Activated T-cell treated with anti-CD3 and anti-CD28 coated beads, Interleukin-2, amount 50 U/mL, for 24 hours (primary cell): ENCODE data around the gene DDI1.

Experiments used
- DNase-seq: peaks from one replicate; pipeline ENCODE4 v3.0.0-alpha.2; 2020
- H3K27ac Mint-ChIP-seq: 2 replicates; pipeline ENCODE4 v1.8.0; 2020; ENCODE audit warnings: mild to moderate bottlenecking, mixed read lengths
- H3K27me3 Mint-ChIP-seq: 2 replicates; pipeline ENCODE4 v1.8.0; 2020; ENCODE audit warnings: mixed read lengths
- H3K36me3 Mint-ChIP-seq: 2 replicates; pipeline ENCODE4 v1.8.0; 2020; ENCODE audit warnings: low read depth, mixed read lengths
- H3K4me1 Mint-ChIP-seq: 2 replicates; pipeline ENCODE4 v1.8.0; 2020; ENCODE audit warnings: low read depth, mixed read lengths
- H3K4me3 Mint-ChIP-seq: 2 replicates; pipeline ENCODE4 v1.8.0; 2020; ENCODE audit warnings: mild to moderate bottlenecking, moderate library complexity, mixed read lengths
- H3K9me3 Mint-ChIP-seq: 2 replicates; pipeline ENCODE4 v1.8.0; 2020; ENCODE audit warnings: mixed read lengths

DDI1 gene

GRCh38 chr11:104036588-104036987 is at the start of gene DDI1:
DDI1 (plus strand) TSS chr11:104036640; CDS start chr11:104036823, 183 bp downstream.
- Mint-ChIP-seq H3K27ac (no peak within 1 kb of the TSS), H3K36me3 (no peaks in the 10 kb centered on the region), H3K27me3 (no peaks in the 10 kb centered on the region), H3K9me3 (no peaks in the 10 kb centered on the region), H3K4me3 (no peak within 1 kb of the TSS), H3K4me1 (no peaks in the 10 kb centered on the region)
- DNase-seq: no peak

- Mint-ChIP-seq H3K27ac (no peak overlapping the region), H3K4me1 (no peaks in the 10 kb centered on the region), H3K36me3 (no peaks in the 10 kb centered on the region), H3K4me3 (no peak overlapping the region), H3K9me3 (no peaks in the 10 kb centered on the region), H3K27me3 (no peaks in the 10 kb centered on the region)
- DNase-seq: no peak
Observed at GRCh38 chr11:103987629-103988594, 48.5 kb upstream of the DDI1 start.

GRCh38 chr11:103988595-103988969 is 47.9 kb upstream of the DDI1 start:
- no peaks in the 10 kb centered on the region for H3K9me3 Mint-ChIP-seq
- H3K27ac Mint-ChIP-seq: no peak overlapping the region
- no peaks in the 10 kb centered on the region for H3K4me1 Mint-ChIP-seq
- no peaks in the 10 kb centered on the region for H3K36me3 Mint-ChIP-seq
- no peak for DNase-seq
- H3K27me3 Mint-ChIP-seq: no peaks in the 10 kb centered on the region
- H3K4me3 Mint-ChIP-seq: no peak overlapping the region

GRCh38 chr11:103993507-103993906 is 42.9 kb upstream of the DDI1 start:
- no peak overlapping the region for H3K4me3 Mint-ChIP-seq
- no peak for DNase-seq
- no peaks in the 10 kb centered on the region for H3K4me1 Mint-ChIP-seq
- H3K9me3 Mint-ChIP-seq: no peaks in the 10 kb centered on the region
- H3K36me3 Mint-ChIP-seq: no peaks in the 10 kb centered on the region
- H3K27me3 Mint-ChIP-seq: no peaks in the 10 kb centered on the region
- H3K27ac Mint-ChIP-seq: no peak overlapping the region

GRCh38 chr11:103994094-103994493 is 42.3 kb upstream of the DDI1 start:
- Mint-ChIP-seq H3K4me1 (no peaks in the 10 kb centered on the region), H3K27ac (no peak overlapping the region), H3K9me3 (no peaks in the 10 kb centered on the region), H3K27me3 (no peaks in the 10 kb centered on the region), H3K36me3 (no peaks in the 10 kb centered on the region), H3K4me3 (no peak overlapping the region)
- no peak for DNase-seq

- no peak for DNase-seq
- Mint-ChIP-seq H3K4me1 (no peaks in the 10 kb centered on the region), H3K27me3 (no peaks in the 10 kb centered on the region), H3K4me3 (no peak overlapping the region), H3K27ac (no peak overlapping the region), H3K36me3 (no peaks in the 10 kb centered on the region), H3K9me3 (no peaks in the 10 kb centered on the region)
Observed at GRCh38 chr11:103994518-103994917, 41.9 kb upstream of the DDI1 start.

- Mint-ChIP-seq H3K4me3 (no peak overlapping the region), H3K27ac (no peak overlapping the region), H3K36me3 (no peaks in the 10 kb centered on the region), H3K27me3 (no peaks in the 10 kb centered on the region), H3K4me1 (no peaks in the 10 kb centered on the region), H3K9me3 (no peaks in the 10 kb centered on the region)
- no peak for DNase-seq
Observed at GRCh38 chr11:103995896-103996295, 40.5 kb upstream of the DDI1 start.

GRCh38 chr11:103997082-103997481 is 39.4 kb upstream of the DDI1 start:
- Mint-ChIP-seq H3K27ac (no peak overlapping the region), H3K9me3 (no peaks in the 10 kb centered on the region)
- no peak for DNase-seq

GRCh38 chr11:103998826-103999508 is 37.5 kb upstream of the DDI1 start:
- H3K4me1 Mint-ChIP-seq: no peaks in the 10 kb centered on the region
- no peaks in the 10 kb centered on the region for H3K27me3 Mint-ChIP-seq
- H3K27ac Mint-ChIP-seq: no peak overlapping the region
- DNase-seq: no peak
- no peak overlapping the region for H3K4me3 Mint-ChIP-seq
- H3K36me3 Mint-ChIP-seq: no peaks in the 10 kb centered on the region
- no peaks in the 10 kb centered on the region for H3K9me3 Mint-ChIP-seq

More at GRCh38 chr11:103997082-103997481, 39.4 kb upstream of the DDI1 start:
- Mint-ChIP-seq H3K36me3 (no peaks in the 10 kb centered on the region), H3K4me3 (no peak overlapping the region), H3K4me1 (no peaks in the 10 kb centered on the region), H3K27me3 (no peaks in the 10 kb centered on the region)

GRCh38 chr11:104000798-104001197 is 35.6 kb upstream of the DDI1 start:
- Mint-ChIP-seq H3K4me3 (no peak overlapping the region), H3K27ac (no peak overlapping the region), H3K9me3 (no peaks in the 10 kb centered on the region), H3K36me3 (no peaks in the 10 kb centered on the region), H3K27me3 (no peaks in the 10 kb centered on the region), H3K4me1 (no peaks in the 10 kb centered on the region)
- DNase-seq: no peak

GRCh38 chr11:104001561-104002056 is 34.8 kb upstream of the DDI1 start:
- no peak overlapping the region for H3K4me3 Mint-ChIP-seq
- H3K27ac Mint-ChIP-seq: no peak overlapping the region
- H3K36me3 Mint-ChIP-seq: no peaks in the 10 kb centered on the region
- H3K27me3 Mint-ChIP-seq: no peaks in the 10 kb centered on the region
- no peaks in the 10 kb centered on the region for H3K4me1 Mint-ChIP-seq
- DNase-seq: no peak
- no peaks in the 10 kb centered on the region for H3K9me3 Mint-ChIP-seq

- Mint-ChIP-seq H3K4me3 (no peak overlapping the region), H3K27ac (no peak overlapping the region), H3K27me3 (no peaks in the 10 kb centered on the region), H3K36me3 (no peaks in the 10 kb centered on the region), H3K4me1 (no peaks in the 10 kb centered on the region), H3K9me3 (no peaks in the 10 kb centered on the region)
- DNase-seq: no peak
Observed at GRCh38 chr11:104003491-104003890, 32.9 kb upstream of the DDI1 start.

GRCh38 chr11:104005234-104005855 is 31.1 kb upstream of the DDI1 start:
- H3K4me1 Mint-ChIP-seq: no peaks in the 10 kb centered on the region
- H3K36me3 Mint-ChIP-seq: no peaks in the 10 kb centered on the region
- no peaks in the 10 kb centered on the region for H3K27me3 Mint-ChIP-seq
- no peak overlapping the region for H3K27ac Mint-ChIP-seq
- no peak for DNase-seq
- H3K4me3 Mint-ChIP-seq: no peak overlapping the region
- no peaks in the 10 kb centered on the region for H3K9me3 Mint-ChIP-seq

- no peak overlapping the region for H3K4me3 Mint-ChIP-seq
- no peaks in the 10 kb centered on the region for H3K27me3 Mint-ChIP-seq
- H3K4me1 Mint-ChIP-seq: no peaks in the 10 kb centered on the region
- no peaks in the 10 kb centered on the region for H3K9me3 Mint-ChIP-seq
- no peak for DNase-seq
- no peak overlapping the region for H3K27ac Mint-ChIP-seq
- H3K36me3 Mint-ChIP-seq: no peaks in the 10 kb centered on the region
Observed at GRCh38 chr11:104009744-104010143, 26.7 kb upstream of the DDI1 start.
